ENCODE data around the gene FAM149B1. TPM values are rescaled to one million over a fixed set of nuclear protein-coding genes. Genes with fewer than 3 reads are reported as not detected.

Gene FAM149B1
- total RNA-seq, 1 experiment from 2014 or later = 17.5 TPM

- H3K9me2 ChIP-seq (ENCODE audit: insufficient read depth) = no peaks in the 10 kb centered on the region
- ChIA-PET POLR2A (no interaction called here), CTCF (no interaction called here), RAD21 (ENCODE audit: low non-redundant PET in 1 of 2, low total read pairs in 2 of 2, uncharacterized antibody in 2 of 2, unreplicated experiment in 2 of 2) (interaction anchor here in 1 of 2 experiments (0.6 kb wide), 1 partner anchor 1558 kb away, joined by 4 read pairs; no protein-coding TSS in a partner anchor)
- no peaks in the 10 kb centered on the region for H3K9me3 ChIP-seq (ENCODE audit: control insufficient read depth in 1 of 2, insufficient read depth in 1 of 2, low read depth in 1 of 2, low read length in 2 of 2)
- H3K36me3 ChIP-seq (ENCODE audit: control insufficient read depth in 1 of 2, insufficient read depth in 2 of 2, low read length in 2 of 2) = no peaks in the 10 kb centered on the region
- H4K20me1 ChIP-seq (ENCODE audit: insufficient read depth) = no peaks in the 10 kb centered on the region
- no peaks in the 10 kb centered on the region for H3K27me3 ChIP-seq (ENCODE audit: insufficient read depth, low read length)
- BruUV-seq (replicated peaks) = no TSS peak
- ATAC-seq (no peak), DNase-seq (ENCODE audit: low read depth, low spot score) (no peak)
- H3K4me1 ChIP-seq (ENCODE audit: control insufficient read depth in 1 of 2, insufficient read depth in 2 of 2, low read length in 2 of 2) = no peaks in the 10 kb centered on the region
- intact Hi-C loops (cut with micrococcal nuclease) = no loop called here
- TF ChIP-seq POLR2AphosphoS5 (IDR thresholded peaks at IDR 0.05; ENCODE audit: low read depth, low read length) (no peak), EGR1 (IDR thresholded peaks at IDR 0.05; ENCODE audit: low read depth) (no peak), MAX (IDR thresholded peaks at IDR 0.05) (no peak), ZNF274 (IDR thresholded peaks at IDR 0.05; ENCODE audit: low read depth, low read length) (no peak), ZFX (IDR thresholded peaks at IDR 0.05) (no peak), TCF7L2 (IDR thresholded peaks at IDR 0.05; ENCODE audit: borderline replicate concordance, extremely low read depth, insufficient read depth, insufficient read length) (no peak), ELF1 (IDR thresholded peaks at IDR 0.05; ENCODE audit: borderline replicate concordance, low read depth) (no peak), YY1 (IDR thresholded peaks at IDR 0.05; ENCODE audit: extremely low read depth, insufficient replicate concordance, low read depth, low read length) (no peak), POLR2A (IDR thresholded peaks at IDR 0.05; ENCODE audit: borderline replicate concordance, extremely low read depth, insufficient read depth, insufficient read length) (no peak), FOSL1 (IDR thresholded peaks at IDR 0.05; ENCODE audit: low read depth) (no peak), CTCF (IDR thresholded peaks at IDR 0.05 in 2 of 3, conservative IDR thresholded peaks at IDR 0.05 in 1 of 3; ENCODE audit: borderline replicate concordance in 1 of 3, insufficient read depth in 1 of 3, low read depth in 2 of 3, low read length in 2 of 3) (no peak), EZH2 (IDR thresholded peaks at IDR 0.05) (no peak), ZBTB33 (IDR thresholded peaks at IDR 0.05; ENCODE audit: extremely low read depth, insufficient replicate concordance, low read length) (no peak), CBX3 (IDR thresholded peaks at IDR 0.05; ENCODE audit: low read depth) (no peak), EZH2phosphoT487 (IDR thresholded peaks at IDR 0.05; ENCODE audit: borderline replicate concordance) (no peak), CEBPB (IDR thresholded peaks at IDR 0.05; ENCODE audit: low read depth) (no peak), ATF3 (IDR thresholded peaks at IDR 0.05) (no peak), JUND (IDR thresholded peaks at IDR 0.05) (no peak), SP1 (IDR thresholded peaks at IDR 0.05; ENCODE audit: low read depth) (no peak), SRF (IDR thresholded peaks at IDR 0.05; ENCODE audit: low read depth) (no peak)
- no peak overlapping the region for H3K4me3 ChIP-seq (replicated peaks in 1 of 2; ENCODE audit: low read depth in 1 of 2, low read length in 2 of 2)
- no peaks in the 10 kb centered on the region for H3K79me2 ChIP-seq (ENCODE audit: insufficient read depth, low read length)
- H3K4me2 ChIP-seq (ENCODE audit: low read length) = no peak overlapping the region
- H3K9ac ChIP-seq (ENCODE audit: low read length) = no peak overlapping the region
- no peak overlapping the region for H2AFZ ChIP-seq (ENCODE audit: low read depth, low read length, poor library complexity, severe bottlenecking)
- no peak overlapping the region for H3K27ac ChIP-seq (ENCODE audit: low read depth, low read length)
Measured at GRCh38 chr10:73205081-73205480, 37.2 kb downstream of the FAM149B1 start.

Measured in HCT116 (cell line).